GM12891 (cell line): ENCODE measurements around the gene KCNJ1.

Experiments used
- POLR2A ChIP-seq: IDR thresholded peaks from 2 replicates; pipeline ENCODE4 v1.6.1; 2011; ENCODE audit warnings: low read depth, low read length, control low read depth
- POLR2AphosphoS5 ChIP-seq: IDR thresholded peaks from 2 replicates; pipeline ENCODE4 v1.6.1; 2011; ENCODE audit warnings: low read depth, low read length, control low read depth
- SPI1 ChIP-seq: IDR thresholded peaks from 2 replicates; pipeline ENCODE4 v1.6.1; 2011; ENCODE audit warnings: low read depth, low read length, control low read depth
- TAF1 ChIP-seq: IDR thresholded peaks from 2 replicates; pipeline ENCODE4 v1.6.1; 2011; ENCODE audit warnings: low read depth, low read length, control low read depth

GRCh38 chr11:128916037-128916572, 49.0 kb upstream of the KCNJ1 start:
- TF ChIP-seq POLR2A, result no peak
- TF ChIP-seq TAF1, result no peak
- TF ChIP-seq POLR2AphosphoS5, result no peak
- no peak for TF ChIP-seq SPI1
